Measurements from ENCODE around the gene TRMO. TPM values are rescaled to one million over a fixed set of nuclear protein-coding genes. Genes with fewer than 3 reads are reported as not detected.

TRMO gene
- total and polyA plus RNA-seq, 9 of the 15 experiments (the other 6 are each of a cell fraction or from before 2014, with no cell fraction given), result 5.6 to 22.4 (median 16.2) TPM

DNA sequence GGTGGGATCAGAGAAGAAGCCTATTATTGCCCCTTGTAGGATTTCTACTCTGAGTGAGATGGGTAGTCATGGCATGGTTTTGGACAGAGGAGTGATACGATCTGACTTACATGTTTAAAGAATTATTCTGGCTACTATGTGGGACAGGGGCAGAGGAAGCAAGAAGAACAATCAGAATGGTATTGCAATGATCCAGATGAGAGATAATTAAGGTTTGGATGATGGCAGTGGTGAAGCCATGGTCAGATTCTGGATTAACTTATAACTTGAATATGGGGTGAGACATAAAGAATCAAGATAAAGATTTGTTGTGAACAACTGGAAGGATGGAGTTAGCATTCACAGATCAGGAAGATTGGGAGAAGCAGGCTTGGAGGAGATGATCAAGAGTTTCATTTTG, 19.0 kb upstream of the TRMO start (continued):
- TF ChIP-seq ZNF76 (CRISPR knock-in tag; IDR thresholded peaks at IDR 0.05; ENCODE audit: borderline replicate concordance) (no peak), PTRF (tag; IDR thresholded peaks at IDR 0.05) (peak; percentile 73; the same call in 1 of the 2 replicates), MECOM (CRISPR knock-in tag; IDR thresholded peaks at IDR 0.05) (0 out of 2 replicates have a peak, but pooled peaks have one; percentile 8), PTBP1 (IDR thresholded peaks at IDR 0.05; ENCODE audit: low read depth, low read length) (no peak), NR4A1 (CRISPR knock-in tag; IDR thresholded peaks at IDR 0.05) (no peak), NR4A1 (tag; IDR thresholded peaks at IDR 0.05) (peak; percentile 53; the same call in 1 of the 2 replicates), IFI16 (CRISPR knock-in tag; IDR thresholded peaks at IDR 0.05) (0 out of 2 replicates have a peak, but pooled peaks have one; percentile 39), HSF4 (CRISPR knock-in tag; IDR thresholded peaks at IDR 0.05; ENCODE audit: borderline replicate concordance) (peak; percentile 92; the same call in 1 of the 2 replicates), NFE2 (IDR thresholded peaks at IDR 0.05; ENCODE audit: low read depth) (no peak), ZNF134 (CRISPR knock-in tag; conservative IDR thresholded peaks at IDR 0.05) (no peak), NR2C1 (IDR thresholded peaks at IDR 0.05) (no peak), NR2C1 (tag; IDR thresholded peaks at IDR 0.05) (0 out of 2 replicates have a peak, but pooled peaks have one; percentile 46), MAFG (tag; conservative IDR thresholded peaks at IDR 0.05) (no peak), ZSCAN29 (IDR thresholded peaks at IDR 0.05) (no peak), CXXC5 (CRISPR knock-in tag; IDR thresholded peaks at IDR 0.05) (peak; percentile 61), PHTF2 (CRISPR knock-in tag; IDR thresholded peaks at IDR 0.05) (no peak), MYC (IDR thresholded peaks at IDR 0.05; ENCODE audit: low read depth, low read length) (no peak), MYC (CRISPR knock-in tag; IDR thresholded peaks at IDR 0.05; ENCODE audit: borderline replicate concordance, low read depth) (no peak), TEAD4 (IDR thresholded peaks at IDR 0.05; ENCODE audit: low read length) (no peak), TEAD4 (CRISPR knock-in tag; IDR thresholded peaks at IDR 0.05; ENCODE audit: borderline replicate concordance) (no peak)
- TF ChIP-seq, protein P1, sequence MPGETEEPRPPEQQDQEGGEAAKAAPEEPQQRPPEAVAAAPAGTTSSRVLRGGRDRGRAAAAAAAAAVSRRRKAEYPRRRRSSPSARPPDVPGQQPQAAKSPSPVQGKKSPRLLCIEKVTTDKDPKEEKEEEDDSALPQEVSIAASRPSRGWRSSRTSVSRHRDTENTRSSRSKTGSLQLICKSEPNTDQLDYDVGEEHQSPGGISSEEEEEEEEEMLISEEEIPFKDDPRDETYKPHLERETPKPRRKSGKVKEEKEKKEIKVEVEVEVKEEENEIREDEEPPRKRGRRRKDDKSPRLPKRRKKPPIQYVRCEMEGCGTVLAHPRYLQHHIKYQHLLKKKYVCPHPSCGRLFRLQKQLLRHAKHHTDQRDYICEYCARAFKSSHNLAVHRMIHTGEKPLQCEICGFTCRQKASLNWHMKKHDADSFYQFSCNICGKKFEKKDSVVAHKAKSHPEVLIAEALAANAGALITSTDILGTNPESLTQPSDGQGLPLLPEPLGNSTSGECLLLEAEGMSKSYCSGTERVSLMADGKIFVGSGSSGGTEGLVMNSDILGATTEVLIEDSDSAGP (CRISPR knock-in tag; IDR thresholded peaks at IDR 0.05), result no peak
- TF ChIP-seq, protein P2, sequence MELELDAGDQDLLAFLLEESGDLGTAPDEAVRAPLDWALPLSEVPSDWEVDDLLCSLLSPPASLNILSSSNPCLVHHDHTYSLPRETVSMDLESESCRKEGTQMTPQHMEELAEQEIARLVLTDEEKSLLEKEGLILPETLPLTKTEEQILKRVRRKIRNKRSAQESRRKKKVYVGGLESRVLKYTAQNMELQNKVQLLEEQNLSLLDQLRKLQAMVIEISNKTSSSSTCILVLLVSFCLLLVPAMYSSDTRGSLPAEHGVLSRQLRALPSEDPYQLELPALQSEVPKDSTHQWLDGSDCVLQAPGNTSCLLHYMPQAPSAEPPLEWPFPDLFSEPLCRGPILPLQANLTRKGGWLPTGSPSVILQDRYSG (tag; conservative IDR thresholded peaks at IDR 0.05; ENCODE audit: low read depth), result 0 out of 2 replicates have a peak, but pooled peaks have one; percentile 28
- TF ChIP-seq, protein P3, sequence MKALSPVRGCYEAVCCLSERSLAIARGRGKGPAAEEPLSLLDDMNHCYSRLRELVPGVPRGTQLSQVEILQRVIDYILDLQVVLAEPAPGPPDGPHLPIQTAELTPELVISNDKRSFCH (CRISPR knock-in tag; IDR thresholded peaks at IDR 0.05), result no peak
- TF ChIP-seq, protein P3 (tag; IDR thresholded peaks at IDR 0.05), result peak; percentile 73
- TF ChIP-seq, protein P4, sequence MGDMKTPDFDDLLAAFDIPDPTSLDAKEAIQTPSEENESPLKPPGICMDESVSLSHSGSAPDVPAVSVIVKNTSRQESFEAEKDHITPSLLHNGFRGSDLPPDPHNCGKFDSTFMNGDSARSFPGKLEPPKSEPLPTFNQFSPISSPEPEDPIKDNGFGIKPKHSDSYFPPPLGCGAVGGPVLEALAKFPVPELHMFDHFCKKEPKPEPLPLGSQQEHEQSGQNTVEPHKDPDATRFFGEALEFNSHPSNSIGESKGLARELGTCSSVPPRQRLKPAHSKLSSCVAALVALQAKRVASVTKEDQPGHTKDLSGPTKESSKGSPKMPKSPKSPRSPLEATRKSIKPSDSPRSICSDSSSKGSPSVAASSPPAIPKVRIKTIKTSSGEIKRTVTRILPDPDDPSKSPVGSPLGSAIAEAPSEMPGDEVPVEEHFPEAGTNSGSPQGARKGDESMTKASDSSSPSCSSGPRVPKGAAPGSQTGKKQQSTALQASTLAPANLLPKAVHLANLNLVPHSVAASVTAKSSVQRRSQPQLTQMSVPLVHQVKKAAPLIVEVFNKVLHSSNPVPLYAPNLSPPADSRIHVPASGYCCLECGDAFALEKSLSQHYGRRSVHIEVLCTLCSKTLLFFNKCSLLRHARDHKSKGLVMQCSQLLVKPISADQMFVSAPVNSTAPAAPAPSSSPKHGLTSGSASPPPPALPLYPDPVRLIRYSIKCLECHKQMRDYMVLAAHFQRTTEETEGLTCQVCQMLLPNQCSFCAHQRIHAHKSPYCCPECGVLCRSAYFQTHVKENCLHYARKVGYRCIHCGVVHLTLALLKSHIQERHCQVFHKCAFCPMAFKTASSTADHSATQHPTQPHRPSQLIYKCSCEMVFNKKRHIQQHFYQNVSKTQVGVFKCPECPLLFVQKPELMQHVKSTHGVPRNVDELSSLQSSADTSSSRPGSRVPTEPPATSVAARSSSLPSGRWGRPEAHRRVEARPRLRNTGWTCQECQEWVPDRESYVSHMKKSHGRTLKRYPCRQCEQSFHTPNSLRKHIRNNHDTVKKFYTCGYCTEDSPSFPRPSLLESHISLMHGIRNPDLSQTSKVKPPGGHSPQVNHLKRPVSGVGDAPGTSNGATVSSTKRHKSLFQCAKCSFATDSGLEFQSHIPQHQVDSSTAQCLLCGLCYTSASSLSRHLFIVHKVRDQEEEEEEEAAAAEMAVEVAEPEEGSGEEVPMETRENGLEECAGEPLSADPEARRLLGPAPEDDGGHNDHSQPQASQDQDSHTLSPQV (IDR thresholded peaks at IDR 0.05), result peak; percentile 95
